NCI-H69 (cell line): ENCODE data around the gene ELAVL1.
A peak's percentile ranks its signal among the peaks of the same experiment; 100 is the strongest.

ENCODE experiments used
- DNase-seq: peaks from one replicate; lab custom pipeline; 2025; lab: John Stamatoyannopoulos, UW

The ELAVL1 gene

GRCh38 chr19:7983995-7984837, 21.2 kb downstream of the ELAVL1 start:
- DNase-seq = no peak

- no peak for DNase-seq
Observed at GRCh38 chr19:7983286-7983950, 22.0 kb downstream of the ELAVL1 start.

GRCh38 chr19:7982651-7983099, 22.8 kb downstream of the ELAVL1 start:
- DNase-seq = no peak

- no peak for DNase-seq
Observed at GRCh38 chr19:7982103-7982502, 23.3 kb downstream of the ELAVL1 start.

GRCh38 chr19:7981661-7982060, 23.8 kb downstream of the ELAVL1 start:
- DNase-seq = no peak

GRCh38 chr19:7981199-7981598, 24.2 kb downstream of the ELAVL1 start:
- DNase-seq = no peak

GRCh38 chr19:7980635-7981121, 24.8 kb downstream of the ELAVL1 start:
- DNase-seq = no peak

GRCh38 chr19:7980168-7980567, 25.3 kb downstream of the ELAVL1 start:
- DNase-seq = no peak

GRCh38 chr19:7979559-7979958, 25.9 kb downstream of the ELAVL1 start:
- no peak for DNase-seq

- no peak for DNase-seq
Observed at GRCh38 chr19:7979011-7979410, 26.4 kb downstream of the ELAVL1 start.

- DNase-seq = no peak
Observed at GRCh38 chr19:7978179-7978825, 27.1 kb downstream of the ELAVL1 start.

GRCh38 chr19:7977723-7978040, 27.8 kb downstream of the ELAVL1 start:
- no peak for DNase-seq

- no peak for DNase-seq
Observed at GRCh38 chr19:7977021-7977722, 28.3 kb downstream of the ELAVL1 start.

- DNase-seq = no peak
Observed at GRCh38 chr19:7976461-7976860, 29.0 kb downstream of the ELAVL1 start.

GRCh38 chr19:7975037-7975436, 30.4 kb downstream of the ELAVL1 start:
- no peak for DNase-seq

- DNase-seq = no peak
Observed at GRCh38 chr19:7973883-7974282, 31.6 kb downstream of the ELAVL1 start.

GRCh38 chr19:7971553-7972520, 33.6 kb downstream of the ELAVL1 start:
- DNase-seq = no peak

GRCh38 chr19:7970716-7971448, 34.6 kb downstream of the ELAVL1 start:
- peak; percentile 52 for DNase-seq

GRCh38 chr19:7969555-7969939, 35.9 kb downstream of the ELAVL1 start:
- DNase-seq = no peak

- DNase-seq = no peak
Observed at GRCh38 chr19:7968796-7969554, 36.5 kb downstream of the ELAVL1 start.
